ENCODE measurements around the gene HBZ. TPM values are rescaled to one million over a fixed set of nuclear protein-coding genes. Genes with fewer than 3 reads are reported as not detected.

The HBZ gene
- total and polyA plus RNA-seq, 2 of the 8 experiments (the other 6 are each of a cell fraction or from before 2014, with no cell fraction given) = 0.12 TPM; not detected in 1

DNA sequence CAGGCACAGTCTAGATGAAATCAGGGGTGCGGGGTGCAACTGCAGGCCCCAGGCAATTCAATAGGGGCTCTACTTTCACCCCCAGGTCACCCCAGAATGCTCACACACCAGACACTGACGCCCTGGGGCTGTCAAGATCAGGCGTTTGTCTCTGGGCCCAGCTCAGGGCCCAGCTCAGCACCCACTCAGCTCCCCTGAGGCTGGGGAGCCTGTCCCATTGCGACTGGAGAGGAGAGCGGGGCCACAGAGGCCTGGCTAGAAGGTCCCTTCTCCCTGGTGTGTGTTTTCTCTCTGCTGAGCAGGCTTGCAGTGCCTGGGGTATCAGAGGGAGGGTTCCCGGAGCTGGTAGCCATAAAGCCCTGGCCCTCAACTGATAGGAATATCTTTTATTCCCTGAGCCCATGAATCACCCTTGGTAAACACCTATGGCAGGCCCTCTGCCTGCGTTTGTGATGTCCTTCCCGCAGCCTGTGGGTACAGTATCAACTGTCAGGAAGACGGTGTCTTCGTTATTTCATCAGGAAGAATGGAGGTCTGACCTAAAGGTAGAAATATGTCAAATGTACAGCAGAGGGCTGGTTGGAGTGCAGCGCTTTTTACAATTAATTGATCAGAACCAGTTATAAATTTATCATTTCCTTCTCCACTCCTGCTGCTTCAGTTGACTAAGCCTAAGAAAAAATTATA, 25.7 kb downstream of the HBZ start:
- FAIRE-seq = no peak
- TF ChIP-seq SP1 (IDR thresholded peaks at IDR 0.05; ENCODE audit: low read depth, low read length) = no peak
- TF ChIP-seq GTF2F1 (IDR thresholded peaks at IDR 0.05; ENCODE audit: borderline replicate concordance, low read depth, low read length) = no peak
- no peak for TF ChIP-seq SUZ12 (IDR thresholded peaks at IDR 0.05; ENCODE audit: low read length)
- no peak for TF ChIP-seq SIX5 (IDR thresholded peaks at IDR 0.05; ENCODE audit: low read depth, low read length)
- TF ChIP-seq SRF (IDR thresholded peaks at IDR 0.05; ENCODE audit: low read depth, low read length) = no peak
- no peak for TF ChIP-seq EZH2 (IDR thresholded peaks at IDR 0.05; ENCODE audit: low read depth, low read length, severe bottlenecking)
- TF ChIP-seq, protein P1, sequence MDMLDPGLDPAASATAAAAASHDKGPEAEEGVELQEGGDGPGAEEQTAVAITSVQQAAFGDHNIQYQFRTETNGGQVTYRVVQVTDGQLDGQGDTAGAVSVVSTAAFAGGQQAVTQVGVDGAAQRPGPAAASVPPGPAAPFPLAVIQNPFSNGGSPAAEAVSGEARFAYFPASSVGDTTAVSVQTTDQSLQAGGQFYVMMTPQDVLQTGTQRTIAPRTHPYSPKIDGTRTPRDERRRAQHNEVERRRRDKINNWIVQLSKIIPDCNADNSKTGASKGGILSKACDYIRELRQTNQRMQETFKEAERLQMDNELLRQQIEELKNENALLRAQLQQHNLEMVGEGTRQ (IDR thresholded peaks at IDR 0.05; ENCODE audit: low read length) = no peak
- TF ChIP-seq, protein P2, sequence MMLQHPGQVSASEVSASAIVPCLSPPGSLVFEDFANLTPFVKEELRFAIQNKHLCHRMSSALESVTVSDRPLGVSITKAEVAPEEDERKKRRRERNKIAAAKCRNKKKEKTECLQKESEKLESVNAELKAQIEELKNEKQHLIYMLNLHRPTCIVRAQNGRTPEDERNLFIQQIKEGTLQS (IDR thresholded peaks at IDR 0.05; ENCODE audit: insufficient read depth, low read depth, low read length) = no peak
- TF ChIP-seq YY1 (IDR thresholded peaks at IDR 0.05; ENCODE audit: low read depth, low read length) = no peak
- TF ChIP-seq FOSL1 (IDR thresholded peaks at IDR 0.05; ENCODE audit: insufficient read depth, low read depth, low read length) = no peak

More for the DNA sequence above, 25.7 kb downstream of the HBZ start:
- Histone ChIP-seq H2AK5ac (ENCODE audit: low read depth, low read length) (no peak overlapping the region), H3K27ac (ENCODE audit: low read depth, low read length) (no peak overlapping the region), H2BK20ac (ENCODE audit: low read length) (no peak overlapping the region), H3K27me3 (replicated peaks in 1 of 4; ENCODE audit: control insufficient read depth in 3 of 4, extremely low read depth in 1 of 4, insufficient read depth in 3 of 4, low read length in 3 of 4) (peaks cover 54 to 75% (median 68%) of the 10 kb centered on the region in 4 experiments), H2BK12ac (ENCODE audit: low read depth, low read length) (no peak overlapping the region), H4K5ac (ENCODE audit: insufficient read length, low read depth, low read length) (no peak overlapping the region), H3K23me2 (ENCODE audit: low read depth, low read length) (peaks cover 9% of the 10 kb centered on the region; the same call in 1 of the 2 replicates), H3K4me3 (ENCODE audit: extremely low read depth in 1 of 4, insufficient read depth in 2 of 4, low read depth in 3 of 4, low read length in 4 of 4) (no peak overlapping the region), H3K56ac (replicated peaks; ENCODE audit: insufficient read length, low read depth, low read length) (no peak overlapping the region), H2AFZ (ENCODE audit: low read length) (no peak overlapping the region), H3K18ac (ENCODE audit: extremely low read depth, low read length) (no peak overlapping the region), H3K79me1 (ENCODE audit: low read depth, low read length) (no peaks in the 10 kb centered on the region), H3K79me2 (ENCODE audit: control insufficient read depth in 1 of 2, insufficient read depth in 2 of 2, low read length in 2 of 2) (no peaks in the 10 kb centered on the region), H3K14ac (ENCODE audit: insufficient read length) (no peak overlapping the region), H2BK5ac (ENCODE audit: low read depth, low read length) (no peak overlapping the region), H4K8ac (ENCODE audit: extremely low read depth, insufficient read depth, low read length) (no peak overlapping the region), H3K36me3 (ENCODE audit: control insufficient read depth in 2 of 4, insufficient read depth in 4 of 4, low read length in 3 of 4) (no peaks in the 10 kb centered on the region), H3K23ac (ENCODE audit: insufficient read length) (no peak overlapping the region), H2BK15ac (ENCODE audit: low read length) (no peak overlapping the region), H2BK120ac (replicated peaks; ENCODE audit: low read depth, low read length) (no peak overlapping the region), H4K20me1 (replicated peaks in 1 of 2; ENCODE audit: control insufficient read depth in 1 of 2, insufficient read depth in 2 of 2, low read length in 2 of 2) (peaks cover 11 to 20% of the 10 kb centered on the region in 2 experiments), H3K9me3 (ENCODE audit: insufficient read depth in 2 of 2, low read depth in 1 of 2, low read length in 1 of 2) (no peaks in the 10 kb centered on the region), H3K9ac (replicated peaks in 1 of 4; ENCODE audit: extremely low read depth in 1 of 4, low read depth in 3 of 4, low read length in 3 of 4) (no peak overlapping the region), H4K91ac (replicated peaks; ENCODE audit: insufficient read length, low read length) (no peak overlapping the region), H3K4ac (replicated peaks; ENCODE audit: insufficient read length, low read depth, low read length) (no peak overlapping the region), H3K4me2 (ENCODE audit: insufficient read depth in 1 of 2, low read depth in 2 of 2, low read length in 2 of 2) (no peak overlapping the region), H3K4me1 (replicated peaks in 1 of 4; ENCODE audit: control insufficient read depth in 3 of 4, insufficient read depth in 4 of 4, low read length in 3 of 4) (peaks cover 0 to 9% (median 4%) of the 10 kb centered on the region in 4 experiments; a peak in 5 of 7 replicates)
- no peak for DNase-seq (ENCODE audit: low read depth in 1 of 2, low spot score in 2 of 2)
- WGBS, 2 experiments (ENCODE audit: extremely low coverage in 1 of 2, insufficient coverage in 1 of 2, insufficient read length in 1 of 2, insufficient replicate concordance in 2 of 2, low coverage in 1 of 2, low lambda C conversion rate in 2 of 2, missing lambda C conversion rate in 1 of 2) = 76% methylated on average over 11 of the region's 11 CpGs; no CpG with 5 or more reads in 1 of the 2 experiments
- ChIA-PET CTCF (ENCODE audit: partially characterized antibody) (interaction anchor here (1.3 to 4.3 kb wide), 4 partner anchors 10 to 71 kb away, joined by 4 to 29 read pairs (median 10); no protein-coding TSS in a partner anchor), POLR2A (ENCODE audit: partially characterized antibody) (interaction anchor here (0.6 to 2.3 kb wide), 3 partner anchors 11 to 20 kb away, joined by 3 to 16 read pairs (median 4); partner anchors contain the start of gene HBM)
